Lower leg skin (tissue), 3 donors: ENCODE data around the gene PIP5K1C.

Source experiments
- CTCF ChIP-seq, 3 donors: fragments of 450-650 bp; IDR thresholded peaks; one replicate each; pipeline ENCODE4 v1.5.1; 2016; ENCODE audit warnings: antibody characterized with exemption in 3 of 3, mild to moderate bottlenecking in 3 of 3, moderate library complexity in 2 of 3
- POLR2A ChIP-seq, 2 donors: fragments of 450-650 bp; IDR thresholded peaks; one replicate each; pipeline ENCODE4 v1.6.1; 2016 to 2017; ENCODE audit warnings: antibody characterized with exemption in 2 of 2, mild to moderate bottlenecking in 1 of 2, moderate library complexity in 1 of 2

DNA sequence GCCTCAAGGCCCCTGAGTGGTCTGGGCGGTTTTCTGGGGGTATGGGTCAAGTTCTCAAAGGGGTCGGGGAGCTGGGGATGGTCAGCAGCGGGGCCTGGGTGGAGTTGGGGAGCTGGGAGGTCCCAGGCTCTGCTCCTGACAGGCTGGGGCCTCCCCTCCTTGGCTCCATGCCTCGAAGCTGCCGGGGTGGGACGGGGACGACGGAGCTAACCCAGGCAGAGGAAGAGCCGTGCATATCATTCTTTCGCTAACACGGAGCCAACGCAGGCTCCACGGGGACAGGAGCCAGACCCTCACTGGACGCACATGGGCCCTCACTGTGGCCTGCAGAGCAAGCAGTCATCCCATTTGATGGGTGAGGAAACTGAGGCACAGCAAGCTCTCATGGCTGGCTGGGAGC, 47.8 kb downstream of the PIP5K1C start:
- no peak for TF ChIP-seq CTCF (IDR thresholded peaks at IDR 0.05)
- no peak for TF ChIP-seq POLR2A (IDR thresholded peaks at IDR 0.05)
